GM19351 (cell line): Measurements from ENCODE around the gene COX4I2.

Experiments used
- ATAC-seq: cut with Tn5 transposase; IDR thresholded peaks from one replicate; pipeline ENCODE4 v1.9.1; 2021; ENCODE audit warnings: mild to moderate bottlenecking, moderate library complexity; ENCODE audit not compliant: unreplicated experiment

The COX4I2 gene

GRCh38 chr20:31674895-31675827, 37.4 kb downstream of the COX4I2 start:
- ATAC-seq = peak; percentile 78

DNA sequence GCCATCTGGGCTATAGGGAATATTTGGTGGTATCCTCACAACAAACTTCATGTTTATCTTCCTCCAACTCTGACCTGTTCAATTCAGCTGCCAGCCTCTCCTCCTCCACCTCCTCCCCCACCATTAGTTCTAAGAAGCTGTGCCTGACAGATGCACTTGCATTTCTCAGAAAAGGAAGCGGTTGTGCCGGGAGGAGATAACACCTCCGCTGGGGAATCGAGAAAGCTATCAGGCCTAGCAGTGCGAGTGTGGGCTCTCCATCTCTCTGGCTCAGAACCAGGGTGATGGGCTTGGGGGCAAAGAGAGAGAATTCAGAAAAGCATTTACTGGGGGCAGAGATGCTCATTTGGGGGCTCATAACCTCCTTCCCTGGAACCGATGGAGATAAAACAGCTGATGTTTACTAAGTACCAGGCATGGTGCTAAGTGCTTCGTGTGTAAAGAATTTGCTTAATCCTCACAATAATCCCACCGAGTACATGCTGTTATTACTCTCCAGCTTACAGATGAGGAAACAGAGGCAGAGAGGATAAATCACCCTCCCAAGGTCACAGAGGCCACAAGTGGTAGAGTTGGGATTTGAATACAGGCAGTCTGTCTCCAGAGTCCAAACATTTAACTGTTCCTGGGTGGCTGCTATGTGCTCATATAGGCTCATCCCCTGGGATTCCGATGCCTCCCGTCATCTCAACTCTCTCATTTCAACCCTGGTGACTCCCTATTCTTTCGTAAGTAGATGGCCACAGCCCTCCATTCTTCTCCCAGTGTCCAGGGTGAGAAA, 38.3 kb downstream of the COX4I2 start:
- ATAC-seq = peak; percentile 64

DNA sequence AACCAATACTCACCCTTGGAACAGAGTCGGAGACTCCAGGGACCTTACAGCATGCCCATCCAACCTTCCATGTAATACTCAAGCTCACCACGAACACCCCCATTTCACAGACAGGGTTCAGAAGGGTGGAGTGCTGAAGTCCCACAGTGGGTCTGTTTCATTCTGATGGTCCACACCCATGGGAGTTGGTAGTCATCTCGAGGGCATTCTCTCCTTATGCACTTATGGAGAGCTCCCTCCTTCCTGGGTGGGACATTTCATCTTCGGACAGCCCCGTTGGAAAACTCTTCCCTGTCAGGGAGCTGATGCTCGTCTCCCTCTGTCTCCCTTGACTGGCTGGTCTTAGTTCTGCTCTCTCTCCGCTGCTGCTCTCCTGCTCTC, 38.9 kb downstream of the COX4I2 start:
- no peak for ATAC-seq

DNA sequence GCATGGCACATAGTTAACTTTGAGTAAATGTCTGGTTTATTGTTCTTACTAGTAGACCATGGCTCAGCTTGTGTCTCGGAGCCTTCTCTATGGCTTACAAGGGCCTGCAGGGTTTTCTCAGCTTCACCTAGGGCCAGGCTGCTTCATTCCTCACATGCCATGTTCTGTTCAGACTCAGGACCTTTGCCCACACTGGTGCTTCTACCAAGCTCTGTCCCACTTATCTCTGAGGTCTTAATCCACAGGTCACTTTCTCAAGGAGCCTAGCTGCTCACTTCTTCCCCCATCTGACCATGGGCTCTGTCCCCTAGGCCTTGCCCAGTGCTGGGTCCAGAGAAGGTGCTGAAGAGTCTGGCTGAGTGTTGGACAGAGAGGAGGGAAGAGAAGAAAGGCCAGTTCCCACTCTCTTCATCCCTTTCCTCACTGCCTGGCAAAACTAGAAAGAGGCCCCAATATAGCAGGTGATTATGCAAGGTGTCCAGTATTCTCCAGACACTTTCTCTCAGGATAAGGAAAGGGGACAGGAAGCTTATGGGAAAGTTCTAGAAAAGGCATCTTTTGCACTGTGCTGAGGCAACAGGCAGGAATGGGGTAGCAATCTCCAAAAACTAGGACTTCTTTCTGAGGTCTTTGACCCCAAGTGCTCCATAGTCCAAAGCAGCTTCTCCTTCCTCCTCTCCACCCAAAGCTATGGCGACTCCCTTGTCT, 40.0 kb downstream of the COX4I2 start:
- no peak for ATAC-seq

DNA sequence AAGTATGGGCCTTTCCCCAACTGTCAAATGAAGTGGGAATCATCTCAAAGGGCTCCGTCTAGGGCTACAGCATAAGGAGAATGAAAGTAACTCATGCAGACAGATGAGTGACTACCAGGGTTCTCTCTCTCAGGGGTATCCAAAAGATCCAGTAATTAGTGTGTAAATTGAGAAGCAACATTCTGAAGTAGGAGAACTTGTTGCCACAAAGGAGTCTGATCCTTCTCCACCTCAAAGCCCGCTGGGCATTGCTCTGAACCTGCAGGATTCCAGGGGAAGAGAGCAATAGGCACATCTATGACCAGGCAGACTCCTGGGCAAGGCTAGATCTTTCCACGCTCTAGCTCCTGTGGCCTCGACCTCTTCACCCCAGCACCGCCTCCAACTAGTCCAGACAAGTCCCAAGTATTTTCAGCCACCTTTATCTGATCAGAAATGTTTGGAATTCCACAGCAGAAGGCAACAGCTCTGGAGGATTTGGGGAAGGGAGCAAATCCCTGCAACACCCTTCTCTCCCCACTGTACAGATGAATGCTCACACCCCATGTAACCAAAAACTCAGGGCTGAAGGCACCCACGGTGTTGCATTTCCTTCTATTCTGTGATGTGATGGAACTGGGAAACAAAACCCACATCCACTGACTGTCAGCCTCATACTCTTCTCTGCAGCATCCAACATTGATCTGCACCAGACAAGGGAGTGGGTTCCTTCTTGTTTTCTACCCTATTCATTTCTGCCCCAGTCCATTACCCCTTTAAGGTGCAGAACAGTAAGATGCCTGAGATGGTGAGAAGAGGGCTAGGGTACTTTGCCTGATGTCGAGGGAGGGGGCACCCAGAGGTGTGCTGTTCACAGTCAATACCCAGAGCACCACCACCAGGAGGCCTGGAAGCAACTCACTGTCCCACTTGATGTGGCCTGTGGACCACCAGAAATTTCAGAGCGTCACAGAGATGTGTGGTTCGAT, 41.0 kb downstream of the COX4I2 start:
- no peak for ATAC-seq

DNA sequence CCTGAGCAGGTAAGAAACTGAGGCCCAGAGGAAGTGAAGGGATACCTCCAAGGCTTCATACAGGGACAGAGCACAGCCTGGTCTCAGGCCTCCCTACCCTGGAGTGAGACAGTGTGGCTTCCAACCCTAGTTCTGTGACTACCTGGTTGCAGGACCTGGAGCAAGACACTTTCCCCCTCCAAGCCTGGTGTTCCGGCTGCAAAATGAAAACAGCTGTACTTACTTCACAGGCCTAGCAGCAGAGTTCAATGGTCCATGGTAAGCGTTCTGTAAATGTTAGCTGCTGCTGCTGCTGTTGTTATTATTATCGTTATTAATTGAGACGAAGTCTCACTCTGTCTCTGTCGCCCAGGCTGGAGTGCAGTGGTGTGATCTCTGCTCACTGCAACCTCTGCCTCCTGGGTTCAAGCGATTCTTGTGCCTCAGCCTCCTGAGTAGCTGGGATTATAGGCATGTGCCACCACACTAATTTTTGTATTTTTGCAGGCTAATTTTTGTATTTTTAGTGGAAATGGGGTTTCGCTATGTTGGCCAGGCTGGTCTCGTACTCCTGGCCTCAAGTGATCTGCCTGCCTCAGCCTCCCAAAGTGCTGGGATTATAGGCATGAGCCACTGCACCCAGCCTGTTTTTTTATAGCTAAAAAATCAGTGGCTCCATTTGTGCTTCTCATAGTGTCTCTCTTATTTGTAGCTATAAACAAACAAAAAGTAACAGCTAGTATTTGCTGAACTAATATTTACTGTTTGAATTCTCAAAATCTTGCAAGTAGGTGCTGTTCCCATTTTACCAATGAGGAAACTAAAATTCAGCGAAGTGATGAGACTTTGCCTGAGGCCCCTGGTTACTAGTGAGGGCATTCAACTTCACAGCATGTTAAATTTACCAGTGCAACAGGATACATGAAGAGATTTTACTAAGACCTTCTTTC, 41.9 kb downstream of the COX4I2 start:
- ATAC-seq = no peak

DNA sequence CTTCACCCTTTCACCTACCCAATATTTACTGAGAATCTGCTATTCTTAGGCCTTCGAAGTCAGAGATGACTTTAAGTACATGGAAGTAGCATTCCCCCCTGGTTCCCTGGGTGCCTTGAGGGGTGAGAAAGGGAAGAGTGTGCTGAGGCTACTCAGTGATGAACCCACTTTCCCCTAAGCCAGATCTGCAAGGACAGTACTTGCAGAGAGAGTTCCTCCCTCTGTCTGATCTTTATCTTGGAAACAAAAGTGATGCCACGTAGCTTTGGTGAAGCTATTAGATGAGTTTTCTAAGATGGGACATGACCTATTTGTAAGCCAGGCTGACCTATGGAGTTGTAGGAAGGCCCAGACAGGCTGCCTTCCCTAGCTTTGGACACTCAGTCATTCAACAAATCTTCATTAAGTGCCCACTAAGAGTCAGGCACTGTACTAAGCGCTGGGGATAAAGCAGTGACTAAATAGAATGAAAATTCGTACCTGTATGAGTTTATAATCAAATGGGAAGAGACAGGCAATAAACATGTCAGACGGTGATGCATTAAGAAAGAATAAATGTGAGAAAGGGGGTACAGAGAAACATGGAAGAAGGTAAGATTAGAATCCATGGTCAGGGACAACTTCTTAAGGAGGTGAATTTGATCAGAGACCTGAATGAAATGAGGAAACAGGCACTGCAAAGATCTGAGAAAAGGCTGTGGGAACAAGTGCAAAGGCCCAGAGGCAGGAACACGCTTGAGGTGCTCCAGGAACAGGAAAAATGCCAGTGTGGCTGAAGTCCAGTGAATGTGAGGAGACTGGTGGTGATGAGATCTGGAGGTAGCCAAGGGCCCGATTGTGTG, 42.8 kb downstream of the COX4I2 start:
- no peak for ATAC-seq

DNA sequence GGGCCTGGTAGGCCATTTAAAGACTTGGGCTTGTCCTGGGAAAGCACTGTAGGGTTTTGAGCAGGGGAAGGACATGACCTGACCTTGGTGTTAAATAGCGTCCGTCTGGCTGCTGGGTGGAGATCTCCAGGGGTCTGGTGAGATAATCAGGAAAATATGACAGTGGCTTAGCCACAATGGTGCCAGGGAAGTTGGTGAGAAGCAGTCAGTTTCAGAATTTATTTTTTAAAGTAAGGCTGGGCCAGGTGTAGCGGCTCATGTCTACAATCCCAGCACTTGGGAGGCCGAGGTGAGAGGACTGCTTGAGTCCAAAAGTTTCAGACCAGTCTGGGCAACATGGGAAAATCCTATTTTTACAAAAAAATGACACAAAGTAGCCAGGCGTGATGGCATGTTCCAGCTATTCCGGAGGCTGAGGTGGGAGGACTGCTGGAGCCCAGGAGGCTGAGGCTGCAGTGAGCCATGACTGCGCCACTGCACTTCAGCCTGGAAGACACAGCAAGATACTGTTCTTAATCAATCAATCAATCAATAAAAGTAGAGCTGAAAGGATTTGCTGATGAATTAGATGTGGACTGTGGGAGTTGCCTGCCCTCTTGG, 43.5 kb downstream of the COX4I2 start:
- ATAC-seq = no peak

DNA sequence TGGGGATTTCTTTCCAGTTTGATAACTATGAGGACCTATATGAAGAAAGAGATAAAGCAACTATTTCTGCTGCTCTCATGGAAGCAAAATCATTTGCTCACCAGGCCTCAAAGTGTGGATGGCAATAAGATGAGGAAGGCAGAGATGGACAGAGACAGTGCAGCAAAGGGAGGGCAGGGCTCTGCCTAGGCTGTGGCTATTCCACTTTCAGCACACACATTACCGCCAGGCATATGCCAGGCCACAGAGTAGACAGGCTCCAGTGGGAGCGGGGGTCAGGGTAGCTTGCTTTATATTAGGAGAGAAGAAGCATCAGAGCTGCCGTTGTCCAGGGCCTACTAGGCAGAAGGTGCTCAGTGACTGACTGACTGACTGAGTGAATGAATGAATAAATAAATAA, 44.1 kb downstream of the COX4I2 start:
- no peak for ATAC-seq

DNA sequence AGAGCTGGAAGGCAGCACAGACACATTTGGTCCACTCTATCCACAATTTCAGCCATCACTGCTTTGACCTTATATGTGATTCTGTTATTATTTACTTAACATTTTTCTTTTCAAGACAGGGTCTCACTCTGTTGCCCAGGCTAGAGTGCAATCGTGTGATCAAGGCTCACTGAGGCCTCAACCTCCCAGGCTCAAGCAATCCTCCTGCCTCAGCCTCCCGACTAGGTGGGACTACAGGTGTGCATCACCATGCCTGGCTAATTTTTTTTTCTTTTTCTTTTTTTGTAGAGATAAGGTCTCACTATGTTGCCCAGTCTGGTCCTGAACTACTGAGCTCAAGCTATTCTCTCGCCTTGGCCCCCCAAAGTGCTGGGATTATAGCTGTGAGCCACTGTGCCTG, 44.6 kb downstream of the COX4I2 start:
- no peak for ATAC-seq

- no peak for ATAC-seq
Observed at GRCh38 chr20:31682927-31683326, 45.2 kb downstream of the COX4I2 start.

- ATAC-seq = no peak
Observed at GRCh38 chr20:31684153-31685015, 46.7 kb downstream of the COX4I2 start.

- no peak for ATAC-seq
Observed at GRCh38 chr20:31685853-31686643, 48.3 kb downstream of the COX4I2 start.

GRCh38 chr20:31687777-31688176, 50.1 kb downstream of the COX4I2 start:
- no peak for ATAC-seq

GRCh38 chr20:31689141-31689540, 51.4 kb downstream of the COX4I2 start:
- no peak for ATAC-seq

DNA sequence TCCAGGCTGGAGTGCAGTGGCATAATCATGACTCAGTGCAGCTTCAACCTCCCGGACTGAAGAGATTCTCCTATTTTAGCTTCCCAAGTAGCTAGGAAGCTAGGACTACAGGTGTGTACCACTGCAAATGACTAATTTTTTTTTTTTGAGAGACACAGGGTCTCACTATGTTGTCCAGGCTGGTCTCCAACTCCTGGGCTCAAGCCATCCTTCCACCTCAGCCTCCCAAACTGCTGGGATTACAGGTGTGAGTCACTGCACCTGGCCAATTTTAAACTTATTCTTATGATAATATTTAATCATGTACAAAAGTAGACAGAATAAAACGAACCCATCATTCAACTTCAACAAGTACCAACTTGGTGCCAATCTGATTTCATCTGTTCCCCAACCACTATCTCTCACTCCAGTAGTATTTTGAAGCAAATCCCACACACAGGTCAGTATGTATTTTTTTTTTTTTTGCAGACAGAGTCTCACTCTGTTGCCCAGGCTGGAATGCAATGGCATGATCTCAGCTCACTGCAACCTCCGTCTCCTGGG, 52.5 kb downstream of the COX4I2 start:
- no peak for ATAC-seq
